ENCODE measurements around the gene RXRA. TPM values are rescaled to one million over a fixed set of nuclear protein-coding genes. Genes with fewer than 3 reads are reported as not detected.
A peak's percentile ranks its signal among the peaks of the same experiment; 100 is the strongest.

RXRA gene
- total RNA-seq, 1 experiment from 2014 or later = 29.9 TPM

GRCh38 chr9:134341306-134341705 is 15.1 kb downstream of the RXRA start:
- no peak overlapping the region for H2BK5ac ChIP-seq (ENCODE audit: insufficient read length, low read length)
- H3K79me1 ChIP-seq (ENCODE audit: insufficient read depth, low read depth, low read length, poor library complexity, severe bottlenecking) = peaks cover 2% of the 10 kb centered on the region
- peaks cover 18 to 31% of the 10 kb centered on the region in 2 experiments for H3K4me1 Mint-ChIP-seq
- no peak overlapping the region for H4K91ac ChIP-seq (ENCODE audit: insufficient read length, low read depth, low read length)
- H3K4me1 ChIP-seq (ENCODE audit: insufficient read depth, low read length) = no peaks in the 10 kb centered on the region
- no peak overlapping the region for H2BK20ac ChIP-seq (ENCODE audit: low read depth, low read length, poor library complexity, severe bottlenecking)
- no peaks in the 10 kb centered on the region for H3K9me3 Mint-ChIP-seq
- no peak overlapping the region for H3K9ac ChIP-seq (ENCODE audit: extremely low read depth, insufficient read length, low read length)
- H4K5ac ChIP-seq (ENCODE audit: insufficient read length, low read depth, low read length) = no peak overlapping the region
- no peak overlapping the region for H3K18ac ChIP-seq (ENCODE audit: insufficient read length, low read depth, low read length)
- no peak overlapping the region for H2AK5ac ChIP-seq (ENCODE audit: insufficient read length, low read length)
- H3K36me3 Mint-ChIP-seq (ENCODE audit: insufficient read depth in 1 of 3, low read depth in 3 of 3) = no peaks in the 10 kb centered on the region
- H3K56ac ChIP-seq (ENCODE audit: insufficient read length, low read depth, low read length) = no peak overlapping the region
- no peak overlapping the region for H2BK12ac ChIP-seq (ENCODE audit: insufficient read length, low read depth, low read length)
- H3K9me3 ChIP-seq (ENCODE audit: control insufficient read depth, low read depth, low read length) = no peaks in the 10 kb centered on the region
- no peak overlapping the region for H2AFZ ChIP-seq (ENCODE audit: low read length)
- no peak overlapping the region for H2BK15ac ChIP-seq (ENCODE audit: low read depth, low read length)
- H3K4me2 ChIP-seq (ENCODE audit: insufficient read depth, insufficient read length, low read length) = no peak overlapping the region
- peaks cover 10% of the 10 kb centered on the region; the same call in 1 of the 2 replicates for H3K79me2 ChIP-seq (ENCODE audit: insufficient read depth, low read length)
- no peak overlapping the region for H4K8ac ChIP-seq (replicated peaks; ENCODE audit: insufficient read length, low read depth, low read length)
- H3K14ac ChIP-seq (ENCODE audit: insufficient read depth, low read length) = no peak overlapping the region; the same call in 1 of the 2 replicates
- H2BK120ac ChIP-seq (ENCODE audit: low read depth, low read length, poor library complexity, severe bottlenecking) = no peak overlapping the region
- no CpG with 5 or more reads among the region's 9 CpGs for WGBS (ENCODE audit: extremely low coverage, insufficient read length, low lambda C conversion rate)
- no peak overlapping the region for H3T11ph ChIP-seq (ENCODE audit: low read length)
- no peak for DNase-seq
- no peak overlapping the region for H3K27ac ChIP-seq (ENCODE audit: insufficient read length, low read depth, low read length)
- H3K27me3 Mint-ChIP-seq (ENCODE audit: low read depth) = no peaks in the 10 kb centered on the region
- no peak overlapping the region for H3K4ac ChIP-seq (ENCODE audit: low read depth, low read length)
- no peak overlapping the region for H3K23ac ChIP-seq (ENCODE audit: insufficient read length, low read depth, low read length)
- H3K23me2 ChIP-seq (ENCODE audit: insufficient read length, low read depth, low read length, poor library complexity, severe bottlenecking) = no peaks in the 10 kb centered on the region
- H3K27me3 ChIP-seq (ENCODE audit: insufficient read depth, low read length) = no peaks in the 10 kb centered on the region
- H3K27ac Mint-ChIP-seq = peak overlapping the region in 1 of 3 experiments; percentile 44; a peak in 1 of 7 replicates
- H3K4me3 Mint-ChIP-seq = no peak overlapping the region; a peak in 1 of 5 replicates
- no peak for TF ChIP-seq CTCF (conservative IDR thresholded peaks at IDR 0.05)
- H4K20me1 ChIP-seq (ENCODE audit: control insufficient read depth, insufficient read depth, insufficient read length) = no peaks in the 10 kb centered on the region
